ENCODE data around the gene HJURP. TPM values are rescaled to one million over a fixed set of nuclear protein-coding genes. Genes with fewer than 3 reads are reported as not detected.

Gene HJURP
- total RNA-seq, 3 donors from 2014 or later: 4.3 to 6.2 (median 5.8) TPM

DNA sequence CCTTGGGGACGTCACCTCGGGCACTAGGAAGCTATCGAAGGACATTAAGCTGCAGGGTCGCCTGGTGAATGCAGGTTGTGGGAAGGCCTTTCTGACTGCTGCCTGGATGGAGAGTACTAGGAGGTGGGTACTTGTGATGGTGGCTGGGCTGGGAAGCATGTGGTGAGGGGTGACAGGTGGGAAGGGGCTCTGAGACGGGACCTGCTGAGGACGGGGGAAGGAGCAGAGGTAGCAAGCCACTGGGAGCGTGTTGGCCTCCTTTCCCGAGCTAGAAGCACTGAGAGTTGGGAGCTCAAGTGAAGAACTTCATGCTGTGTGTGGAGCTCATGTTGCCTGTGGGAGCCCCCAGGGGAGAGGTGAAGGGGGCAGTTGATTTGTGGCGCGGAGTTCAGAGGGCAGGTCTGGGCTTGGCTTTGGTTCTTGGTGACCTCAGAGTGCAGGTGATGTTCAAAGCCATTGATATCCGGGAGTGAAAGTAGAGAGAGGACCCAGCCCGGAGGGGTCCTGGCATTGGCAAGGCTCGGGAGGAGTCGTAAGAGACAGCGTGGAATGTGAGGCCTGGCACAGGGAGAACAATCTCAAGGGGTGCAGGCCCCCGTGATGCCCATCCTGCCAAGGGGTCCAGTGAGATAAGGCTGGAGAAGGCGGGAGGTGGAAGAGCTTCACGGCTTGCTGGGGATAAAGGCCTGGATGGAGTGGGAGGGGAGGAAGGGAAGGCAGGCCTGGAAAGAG, 63.0 kb downstream of the HJURP start:
- no peak for ATAC-seq
- H3K9me3 Mint-ChIP-seq: peaks cover under 1% of the 10 kb centered on the region
- no peak overlapping the region for H3K4me3 Mint-ChIP-seq
- peaks cover 2% of the 10 kb centered on the region for H3K27me3 Mint-ChIP-seq (ENCODE audit: low read depth)
- H3K36me3 Mint-ChIP-seq (ENCODE audit: insufficient read depth): no peaks in the 10 kb centered on the region
- no peaks in the 10 kb centered on the region for H3K4me1 Mint-ChIP-seq (ENCODE audit: low read depth)
- no peak for DNase-seq

DNA sequence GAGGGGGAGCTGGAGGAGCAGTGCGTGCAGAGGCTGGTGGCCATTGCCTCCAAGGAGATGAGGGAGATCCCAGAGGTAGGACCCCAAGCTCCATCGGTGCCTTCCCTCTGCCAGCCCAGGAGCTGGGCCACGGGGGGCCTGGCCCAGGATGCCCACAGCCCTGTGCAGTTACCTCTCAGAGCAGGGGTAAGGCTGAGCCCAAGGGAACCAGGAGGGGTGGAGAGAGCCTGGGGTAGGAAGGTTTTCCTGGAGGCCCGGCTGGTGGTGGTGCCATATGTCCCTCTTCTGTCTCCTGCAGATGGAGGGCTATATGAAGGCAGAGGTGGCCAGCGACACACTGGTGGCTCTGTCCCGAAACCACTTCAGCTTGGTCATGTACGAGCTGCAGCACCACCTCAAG, 64.8 kb downstream of the HJURP start:
- DNase-seq (no peak), ATAC-seq (no peak)
- H3K36me3 Mint-ChIP-seq (ENCODE audit: insufficient read depth): no peaks in the 10 kb centered on the region
- H3K4me3 Mint-ChIP-seq: no peak overlapping the region
- peaks cover 6% of the 10 kb centered on the region for H3K27me3 Mint-ChIP-seq (ENCODE audit: low read depth)
- H3K9me3 Mint-ChIP-seq: peaks cover 5% of the 10 kb centered on the region
- H3K4me1 Mint-ChIP-seq (ENCODE audit: low read depth): no peaks in the 10 kb centered on the region

Other genes with a start within 250 kb of the HJURP start
- gene UGT1A8, start 236.9 kb downstream of the HJURP start, total RNA-seq: not detected
- gene UGT1A10, start 218.1 kb downstream of the HJURP start, total RNA-seq: not detected
- gene UGT1A9, start 182.6 kb downstream of the HJURP start, total RNA-seq: not detected
- under 1 TPM in 1 of 3 donors, not detected in 2; 0.10 TPM for gene UGT1A7, start 172.6 kb downstream of the HJURP start, total RNA-seq
- gene UGT1A6, start 161.6 kb downstream of the HJURP start, total RNA-seq: under 1 TPM in 1 of 3 donors, not detected in 2; 0.24 TPM
- not detected for gene UGT1A5, start 141.6 kb downstream of the HJURP start, total RNA-seq
- not detected for gene UGT1A4, start 135.8 kb downstream of the HJURP start, total RNA-seq
- gene UGT1A3, start 125.5 kb downstream of the HJURP start, total RNA-seq: not detected
- gene UGT1A1, start 94.3 kb downstream of the HJURP start, total RNA-seq: not detected
- gene MROH2A, start 76.2 kb downstream of the HJURP start, total RNA-seq: not detected
- gene TRPM8, start 62.8 kb upstream of the HJURP start, total RNA-seq: under 1 TPM in 1 of 3 donors, not detected in 2; 0.11 TPM
- not detected for gene SPP2, start 196.2 kb upstream of the HJURP start, total RNA-seq